NCI-H128 (cell line): Measurements from ENCODE around the gene CAMK2D.
"Not testable (repeated sequence)": the region's sequence is repeated elsewhere in the genome, so short reads cannot be mapped to it uniquely, and the experiment has no call there.

Experiments used
- DNase-seq: peaks from one replicate; lab custom pipeline; 2025; ENCODE audit not compliant: unreplicated experiment; lab: John Stamatoyannopoulos, UW

The CAMK2D gene

DNA sequence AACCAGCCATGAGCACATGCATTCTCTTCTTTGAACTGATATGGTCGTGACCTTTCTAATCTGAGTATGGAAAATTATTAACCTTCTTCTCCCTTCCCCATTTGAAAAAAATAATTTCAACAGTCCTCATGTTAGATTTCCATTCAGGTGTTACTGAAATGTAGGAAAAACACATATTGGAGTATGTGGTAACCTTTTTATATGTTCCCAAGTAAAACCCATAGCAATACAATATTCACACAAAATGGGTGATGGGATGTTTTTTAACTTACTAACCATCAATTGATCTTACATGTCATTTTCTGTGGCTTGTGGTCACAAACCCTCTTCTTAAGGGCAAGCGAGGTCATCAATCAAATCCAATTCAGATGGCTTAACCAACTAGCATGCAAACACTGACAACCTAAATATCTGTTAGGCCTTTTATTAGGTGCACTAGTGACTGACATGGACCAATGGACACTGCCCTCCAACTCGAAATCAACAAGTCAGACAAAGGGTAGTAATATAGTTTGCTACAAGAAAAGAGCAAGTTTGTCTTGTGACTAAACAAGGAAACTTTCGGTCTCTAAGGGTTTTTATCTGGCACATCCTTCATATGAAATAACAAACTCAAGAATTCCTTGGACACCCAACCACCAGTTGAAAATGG lies 74.3 kb downstream of the CAMK2D start:
- DNase-seq, result no peak

DNA sequence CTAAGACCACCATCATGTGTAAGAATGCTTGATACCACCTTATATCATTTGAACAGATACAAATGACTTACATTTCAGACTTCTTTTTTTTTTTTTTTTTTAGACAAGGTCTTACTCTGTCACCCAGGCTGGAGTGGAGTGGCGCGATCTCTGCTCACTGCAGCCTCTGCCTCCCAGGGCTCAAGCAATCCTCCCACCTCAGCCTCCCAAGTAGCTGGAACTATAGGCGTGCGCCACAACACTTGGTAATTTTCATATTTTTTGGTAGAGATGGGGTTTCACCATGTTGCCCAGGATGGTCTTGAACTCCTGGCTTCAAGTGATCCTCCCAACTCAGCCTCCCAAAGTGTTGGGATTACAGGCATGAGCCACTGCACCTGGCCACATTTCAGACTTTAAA lies 76.4 kb downstream of the CAMK2D start:
- not testable (repeated sequence) for DNase-seq

DNA sequence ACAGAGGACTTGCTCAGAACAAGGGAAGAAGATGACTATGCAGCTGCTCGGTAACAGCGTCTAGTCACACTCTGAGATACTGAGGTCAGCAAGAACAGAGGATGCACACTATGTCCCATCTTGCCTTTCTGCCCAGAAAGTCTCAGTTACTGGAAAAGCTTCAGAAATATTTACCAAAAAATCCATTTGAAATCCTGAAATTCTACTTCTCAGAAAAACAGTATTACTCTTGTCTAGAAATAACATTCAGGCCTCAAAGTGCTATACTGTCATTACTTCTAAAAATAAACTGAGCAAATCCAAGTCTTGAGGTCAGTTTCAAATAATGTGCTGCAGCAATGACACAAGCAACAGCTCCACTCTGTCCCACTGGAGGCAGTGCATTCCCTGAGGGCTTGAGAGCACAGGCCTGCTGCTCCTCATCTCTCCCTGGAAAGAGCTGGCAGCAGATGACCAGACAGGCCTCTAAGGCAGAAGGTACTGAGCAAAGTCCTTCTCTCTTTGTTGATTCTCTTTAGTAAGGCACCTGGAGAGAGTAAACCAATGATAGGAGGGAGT lies 76.9 kb downstream of the CAMK2D start:
- DNase-seq, result no peak

DNA sequence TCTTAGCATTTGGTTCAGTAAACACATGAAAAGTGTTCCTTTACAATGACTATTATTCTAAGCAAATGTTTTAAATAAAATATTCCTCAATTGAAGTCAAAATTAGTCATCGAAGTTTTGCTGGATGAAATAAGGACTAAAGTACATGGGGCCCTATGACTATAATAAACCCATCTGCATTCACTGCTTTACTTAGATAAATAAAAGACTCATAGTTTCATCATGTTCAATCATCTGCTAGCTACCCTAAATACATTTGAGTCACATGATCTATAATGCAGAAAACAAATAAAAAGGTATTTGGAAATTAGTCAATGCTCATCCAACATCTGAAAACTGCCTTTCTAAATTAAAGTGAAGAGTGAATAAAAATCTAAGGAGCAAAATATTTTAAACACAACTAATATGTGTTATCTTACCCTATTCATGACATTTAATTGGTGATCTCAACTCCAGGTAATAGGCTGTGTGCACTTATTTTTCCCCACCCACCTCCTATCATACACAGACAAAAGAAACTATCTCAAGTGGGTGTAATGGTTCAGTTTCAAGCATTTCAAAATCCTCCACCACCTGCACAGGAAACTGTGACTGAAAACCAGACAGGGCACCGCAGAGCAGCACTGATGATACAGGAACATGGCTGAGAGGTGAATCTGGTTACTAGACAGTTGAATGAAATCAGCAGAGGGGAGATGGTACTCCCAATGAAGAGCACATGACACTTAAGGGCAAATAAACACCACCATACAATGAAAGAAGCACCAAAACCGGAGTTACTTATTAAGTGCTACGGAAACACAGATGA lies 78.6 kb downstream of the CAMK2D start:
- DNase-seq, result no peak

DNA sequence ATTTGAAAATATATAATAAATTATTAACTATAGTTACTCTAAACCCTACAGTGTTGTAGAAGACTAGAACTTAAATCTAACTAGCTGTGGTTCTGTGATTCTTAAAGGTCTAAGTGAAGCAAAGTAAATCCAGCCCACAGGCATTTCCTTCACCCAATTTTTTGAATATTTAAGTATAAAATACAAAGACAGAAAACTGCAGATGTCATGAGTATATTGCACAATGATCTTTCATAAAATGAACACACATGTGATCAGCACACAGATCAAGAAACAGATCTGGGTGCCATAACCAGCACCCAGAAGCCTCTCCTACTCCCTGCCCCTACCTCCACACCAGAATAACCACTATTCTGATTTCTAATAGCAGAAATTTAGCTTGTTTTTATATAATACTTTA lies 82.9 kb downstream of the CAMK2D start:
- DNase-seq, result no peak

DNA sequence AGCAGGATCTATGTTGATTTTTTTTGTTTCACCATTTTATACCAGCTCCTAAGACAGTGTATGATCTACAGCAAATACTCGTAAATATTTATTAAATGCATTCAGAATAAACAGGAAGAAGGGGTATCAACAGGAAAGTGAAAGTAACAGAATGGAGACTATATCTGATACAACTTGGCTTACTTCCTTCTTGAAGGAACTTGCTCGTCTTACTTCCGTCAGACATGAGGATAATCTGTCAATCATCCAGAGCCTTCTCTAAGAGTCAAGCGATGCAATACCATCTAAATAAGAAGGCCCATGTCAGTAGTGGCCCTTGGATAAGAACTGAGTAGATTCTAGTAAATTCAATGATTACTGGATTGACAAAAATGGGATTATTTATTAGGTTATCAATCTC lies 84.2 kb downstream of the CAMK2D start:
- DNase-seq, result no peak

DNA sequence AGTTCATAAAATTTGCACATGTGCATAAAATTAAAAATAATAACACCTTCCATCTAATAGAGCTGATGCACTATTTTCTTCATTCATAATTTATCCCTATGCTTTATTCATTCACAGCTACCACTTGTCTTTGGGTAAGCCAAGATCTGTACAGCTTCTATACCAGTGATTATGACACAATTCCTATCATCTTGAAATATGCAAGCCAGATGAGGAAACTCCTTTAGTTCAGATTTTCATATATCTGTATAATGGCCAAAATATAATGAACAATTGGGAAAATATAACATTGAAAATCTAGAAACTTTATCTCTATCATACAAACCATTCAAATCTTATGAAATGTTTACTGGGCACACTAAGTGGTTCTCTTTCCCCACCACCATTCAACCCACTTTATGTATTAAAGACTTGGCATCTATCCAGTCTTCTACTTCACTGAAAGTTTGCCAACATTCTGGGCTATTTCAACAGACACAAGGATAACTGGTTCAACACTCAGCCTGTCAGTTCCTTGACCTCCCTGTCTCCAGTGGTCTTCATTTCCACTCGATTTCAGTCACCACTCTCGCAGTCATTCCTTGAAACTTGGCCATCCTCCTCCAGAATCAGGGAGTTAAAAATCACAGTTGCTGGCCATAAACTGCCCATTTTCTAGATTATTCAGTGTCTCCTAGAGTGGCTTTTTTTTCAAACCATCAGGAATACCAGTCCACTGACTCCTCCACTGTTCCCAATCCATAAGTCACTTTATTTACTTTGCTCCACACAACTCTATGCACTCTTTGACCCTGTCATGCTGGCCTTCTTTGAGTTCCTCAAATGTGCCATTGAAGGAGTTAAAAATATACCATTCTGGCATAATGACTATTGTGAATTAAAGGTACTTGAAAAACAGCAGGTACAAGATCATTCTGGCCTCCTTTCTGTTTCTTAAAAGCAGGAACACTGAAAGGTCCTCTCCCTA lies 85.5 kb downstream of the CAMK2D start:
- no peak for DNase-seq

DNA sequence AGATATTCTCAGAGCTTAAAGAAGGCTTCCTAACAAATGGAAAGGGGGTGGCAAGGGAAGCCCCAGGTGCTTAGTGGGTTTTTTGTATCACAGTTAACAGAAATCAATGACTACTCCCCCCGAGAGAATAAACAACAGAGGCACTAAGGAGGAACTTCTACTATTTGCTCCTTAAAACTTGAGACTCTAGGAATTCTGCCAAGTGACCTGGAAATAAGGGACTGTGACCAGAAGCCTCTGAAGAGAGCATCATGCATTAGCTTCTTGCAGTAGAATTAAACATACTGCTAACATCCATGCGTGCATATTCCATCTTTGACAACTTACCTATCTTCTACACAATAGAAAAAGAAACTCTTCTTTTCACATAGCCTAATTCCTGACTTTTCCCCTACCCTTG lies 86.8 kb downstream of the CAMK2D start:
- no peak for DNase-seq

DNA sequence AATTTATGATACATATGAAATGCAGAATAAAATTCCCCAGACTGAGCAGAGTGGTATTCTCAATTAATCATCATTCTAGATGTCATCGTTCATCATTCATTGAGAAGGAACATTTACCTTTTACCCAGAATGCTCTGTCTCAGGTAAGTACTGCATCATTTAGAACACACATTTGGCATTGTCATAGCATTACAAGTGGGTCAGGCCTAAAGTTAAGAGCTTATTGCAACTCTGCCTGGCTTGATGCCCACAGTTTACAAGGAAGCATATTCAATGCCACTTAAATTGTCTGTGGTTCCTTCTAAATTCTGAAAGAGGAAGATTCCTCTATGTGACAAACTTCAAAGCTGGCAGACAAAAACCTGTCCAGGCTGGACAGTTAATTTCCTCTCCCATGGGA lies 87.3 kb downstream of the CAMK2D start:
- DNase-seq, result no peak

DNA sequence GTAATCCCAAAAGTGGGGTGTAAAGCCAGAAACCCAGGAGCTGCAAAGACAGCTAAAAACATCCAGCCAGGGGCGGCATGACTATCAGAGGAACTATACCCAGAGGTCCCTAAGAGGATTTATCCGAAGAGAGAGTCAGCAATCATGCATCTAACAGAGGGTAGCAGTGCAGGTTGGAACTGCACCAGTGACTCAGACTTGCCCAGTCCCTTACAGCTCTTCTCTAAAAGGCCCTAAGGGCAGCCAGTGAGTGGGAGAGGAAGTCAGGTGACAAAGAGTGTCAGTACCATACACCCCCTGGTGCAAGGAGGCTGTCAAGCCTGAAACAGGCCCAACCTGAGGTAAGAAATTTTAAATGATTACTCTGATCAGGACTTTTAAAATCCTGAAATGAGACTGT lies 88.1 kb downstream of the CAMK2D start:
- no peak for DNase-seq

DNA sequence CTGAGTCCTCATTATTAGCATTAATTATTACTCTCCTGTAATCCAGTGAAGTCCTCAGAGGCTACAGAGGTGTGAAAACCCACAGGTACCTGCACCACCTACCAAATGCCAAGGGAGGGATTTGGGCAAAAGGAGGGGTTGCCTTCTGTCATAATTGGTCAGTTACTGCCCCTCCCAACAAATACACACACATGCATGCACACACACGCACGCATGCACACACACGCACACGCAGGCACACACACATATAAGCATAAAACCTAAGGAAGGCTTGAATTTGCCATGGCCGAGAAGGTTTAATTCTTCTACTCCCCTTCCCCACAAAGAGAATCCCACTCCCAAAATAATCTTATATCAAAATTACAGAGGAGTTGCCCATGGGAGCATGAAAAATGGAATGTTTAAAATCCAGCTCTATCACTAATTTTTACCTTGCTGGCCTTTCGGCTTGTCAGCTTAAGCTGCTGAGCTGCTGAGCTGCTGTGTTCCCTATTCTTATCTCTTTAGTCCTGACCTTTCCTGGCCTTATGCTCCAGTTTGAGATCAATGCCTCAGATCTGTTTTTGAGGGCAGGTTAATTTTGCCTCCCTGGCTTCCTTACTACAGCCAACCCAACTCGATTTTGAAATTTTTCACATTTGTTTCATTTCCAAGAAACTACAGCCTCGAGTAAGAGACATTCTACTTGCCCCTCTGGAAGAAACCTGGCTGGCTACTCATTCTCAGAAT lies 95.0 kb downstream of the CAMK2D start:
- no peak for DNase-seq

DNA sequence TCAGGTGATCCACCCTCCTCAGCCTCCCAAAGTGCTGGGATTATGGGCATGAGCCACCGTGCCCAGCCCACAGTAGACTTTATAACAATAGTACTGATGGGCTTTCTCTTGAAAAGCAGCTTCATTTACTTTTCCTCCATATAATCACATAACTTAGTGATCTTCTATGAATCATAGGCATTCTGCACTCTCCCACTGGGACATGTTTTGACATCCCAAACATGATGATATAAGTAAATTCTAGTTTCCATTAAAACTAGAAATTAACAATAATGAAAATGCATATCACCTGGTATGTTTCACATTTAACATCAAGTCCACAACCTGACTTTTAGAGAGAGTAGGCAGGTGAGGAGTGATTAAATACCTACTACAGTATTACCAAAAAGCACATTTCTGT lies 96.5 kb downstream of the CAMK2D start:
- no peak for DNase-seq

DNA sequence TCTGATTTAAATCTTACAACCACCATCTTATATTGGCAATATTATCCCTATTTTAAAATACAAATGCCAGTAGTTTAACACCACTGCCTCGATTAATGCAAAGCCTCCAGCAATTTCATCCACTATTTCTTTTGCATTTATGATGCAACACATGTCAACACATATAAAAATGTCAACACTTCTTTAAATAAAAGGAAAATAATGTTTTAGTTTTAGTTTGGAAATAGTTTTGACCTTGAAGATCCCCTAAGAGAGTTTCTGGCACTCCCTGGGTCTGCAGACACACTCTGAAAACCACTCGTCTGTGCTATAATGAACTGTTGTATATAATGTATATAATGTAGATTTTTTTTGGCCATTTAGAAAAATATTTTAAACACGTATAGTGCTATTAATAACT lies 99.0 kb downstream of the CAMK2D start:
- DNase-seq, result no peak

DNA sequence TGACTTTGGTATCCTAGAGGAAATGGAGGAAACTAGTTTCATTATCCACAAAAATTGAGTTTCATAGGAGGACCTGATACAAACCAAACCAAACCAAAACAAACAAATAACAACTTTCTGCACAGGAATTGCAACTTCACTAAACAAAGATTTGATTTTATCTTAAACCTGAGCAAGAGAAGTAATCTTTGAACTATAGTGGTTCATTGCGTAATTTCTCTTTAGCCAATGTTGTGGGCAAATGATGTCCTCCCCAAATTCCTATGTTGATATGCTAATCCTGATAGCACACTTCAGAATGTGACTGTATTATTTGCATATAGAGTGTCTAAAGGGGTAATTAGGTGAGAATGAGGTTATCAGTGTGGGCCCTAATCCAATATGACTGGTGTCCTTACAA lies 102.4 kb downstream of the CAMK2D start:
- DNase-seq, result no peak

DNA sequence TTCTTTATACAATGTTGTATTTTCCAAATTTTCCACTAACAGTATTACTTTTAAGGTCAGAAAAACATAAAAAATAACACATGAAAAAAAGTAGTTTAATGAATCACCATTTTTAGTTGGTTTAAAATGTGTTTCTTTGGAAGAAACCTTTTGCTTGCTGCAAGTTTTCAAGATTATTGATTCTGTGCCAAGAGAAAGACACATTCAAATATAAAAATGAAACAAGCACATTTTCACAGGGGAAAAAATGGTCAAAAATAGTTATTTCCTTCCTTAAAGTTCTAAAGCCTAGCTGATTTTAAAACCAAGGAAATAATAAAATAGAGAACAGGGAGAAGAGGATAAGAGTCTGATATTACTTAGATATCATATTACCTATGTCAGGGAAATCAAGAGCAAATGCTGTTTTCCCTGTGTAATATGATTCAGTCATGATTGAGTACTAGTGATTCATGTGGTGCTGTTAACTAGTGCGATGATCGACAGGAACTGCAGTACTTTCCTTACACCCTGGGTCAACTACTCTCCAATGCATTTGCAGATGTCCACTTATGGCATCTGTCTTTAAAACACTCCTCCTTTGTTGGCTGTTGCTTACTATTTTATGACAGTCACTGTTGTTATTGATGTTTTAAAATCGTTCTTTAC lies 103.8 kb downstream of the CAMK2D start:
- DNase-seq, result no peak

DNA sequence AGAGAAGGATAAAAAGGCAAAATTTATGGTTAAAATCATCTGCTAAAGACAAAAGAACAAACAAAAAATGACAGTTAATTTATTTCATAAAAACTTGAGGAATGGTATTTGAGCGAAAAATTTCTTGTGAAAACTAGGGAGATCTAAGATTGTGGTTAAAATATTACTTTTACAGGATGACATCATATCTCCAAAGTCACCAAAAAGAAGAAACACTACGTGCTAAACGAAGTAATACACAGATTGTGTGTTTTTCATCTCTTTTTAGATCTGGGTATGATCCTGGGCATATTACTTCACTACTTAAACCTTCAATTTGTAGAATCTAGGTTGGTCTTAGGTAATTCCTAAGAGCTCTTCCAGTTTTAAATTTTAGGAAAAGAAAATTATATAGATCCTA lies 107.7 kb downstream of the CAMK2D start:
- no peak for DNase-seq

DNA sequence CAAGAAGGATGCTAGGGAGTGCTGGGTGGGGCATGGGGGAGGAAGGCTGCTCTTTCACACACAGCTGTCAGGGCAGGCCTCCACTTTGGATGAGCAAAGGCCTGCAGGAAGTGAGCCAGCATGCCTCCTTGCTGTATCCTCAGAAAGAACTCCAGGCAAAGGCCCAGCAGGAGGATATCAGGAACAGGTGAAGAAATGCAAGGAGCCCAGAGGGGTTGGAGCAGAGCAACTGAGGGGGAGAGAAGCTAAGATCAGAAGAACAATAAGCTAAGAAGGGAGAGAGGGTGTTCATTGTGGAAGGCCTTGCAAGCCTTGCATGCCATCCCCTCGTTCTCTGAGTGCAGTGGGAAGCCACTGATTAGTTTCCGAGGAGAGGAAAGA lies 115.1 kb downstream of the CAMK2D start:
- DNase-seq, result no peak

DNA sequence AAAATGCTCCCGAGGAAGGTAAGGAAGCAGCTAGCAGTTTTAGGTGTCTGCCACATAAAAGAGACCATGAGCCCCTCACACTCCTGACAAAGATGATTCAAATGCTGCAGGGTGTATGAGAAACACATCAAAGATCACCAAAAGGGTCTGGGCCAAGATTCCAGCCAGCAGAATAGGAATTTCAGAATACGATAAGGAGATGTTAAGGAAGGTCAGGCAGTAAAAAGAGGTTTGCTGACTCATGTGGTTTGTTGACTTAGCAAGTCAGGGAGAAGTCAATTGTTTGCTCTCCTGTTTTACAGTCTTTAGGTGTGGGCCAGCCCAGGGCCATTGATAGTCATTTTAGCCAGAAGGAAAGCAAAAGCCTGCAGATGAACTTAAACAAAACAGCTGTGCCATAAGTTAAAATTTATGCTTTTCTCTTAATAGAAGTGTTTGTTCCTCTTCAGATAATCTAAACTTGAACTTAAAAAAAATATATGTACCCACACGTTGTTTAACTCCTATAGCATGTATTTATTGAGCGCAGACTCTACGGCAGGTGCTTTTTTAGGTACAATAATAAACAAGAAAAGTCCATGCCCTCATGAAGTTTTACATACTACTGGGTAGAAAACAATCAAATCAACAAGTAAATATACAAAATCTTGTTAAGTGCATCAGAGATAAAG lies 115.6 kb downstream of the CAMK2D start:
- no peak for DNase-seq

DNA sequence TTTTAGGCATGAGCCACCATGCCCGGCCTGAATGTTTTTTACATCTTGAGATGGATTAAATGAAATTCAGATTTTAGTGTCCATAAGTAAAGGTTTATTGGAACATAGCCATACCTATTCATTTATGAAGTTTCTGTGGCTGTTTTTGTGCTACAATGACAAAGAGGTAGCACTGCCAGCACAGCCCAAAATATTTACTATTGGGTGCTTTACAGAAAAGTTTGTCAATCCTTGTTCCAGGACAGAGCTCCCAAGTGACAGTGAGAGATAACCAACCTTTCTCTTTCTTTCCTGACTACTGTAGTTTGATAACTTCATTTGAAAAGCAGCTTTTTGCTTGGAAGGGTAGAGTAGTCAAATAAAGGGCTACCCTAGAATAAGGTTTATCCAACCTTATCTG lies 116.2 kb downstream of the CAMK2D start:
- DNase-seq, result no peak

DNA sequence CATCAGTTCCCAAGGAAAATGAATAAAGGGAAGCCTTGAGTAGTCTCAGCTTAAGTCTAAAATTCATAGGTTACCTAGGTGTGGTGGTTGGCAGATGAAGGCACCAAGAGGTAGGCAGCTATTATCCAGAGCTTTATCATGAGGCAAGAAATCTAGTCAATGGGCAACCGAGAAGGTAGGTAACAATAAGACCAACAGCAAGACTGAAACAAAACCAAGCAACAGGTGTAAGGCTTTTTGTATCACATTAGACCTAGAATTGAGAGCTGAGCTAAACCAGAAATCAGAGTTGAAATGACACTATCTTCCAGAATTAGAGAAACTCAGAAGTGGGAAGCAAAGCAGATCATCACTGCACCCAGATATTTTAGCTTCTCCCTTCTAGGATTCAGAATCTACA lies 117.1 kb downstream of the CAMK2D start:
- no peak for DNase-seq
